Stomach (tissue), 9 donors: Measurements from ENCODE around the gene ATP23. TPM values are rescaled to one million over a fixed set of nuclear protein-coding genes. Genes with fewer than 3 reads are reported as not detected.

Experiments
- DNase-seq, 2 donors: peaks; one replicate each; pipeline versions ENCODE4 v3.0.0 to v3.0.0-alpha.2; 2013 to 2019
- H3K27ac ChIP-seq, 5 donors: fragments of 200-600 bp in 4 of 5; sonication (generic) in 4 of 5; one replicate each; pipeline ENCODE4 v1.5.1; 2013 to 2019; ENCODE audit warnings: mild to moderate bottlenecking in 1 of 5, moderate library complexity in 1 of 5
- H3K27me3 ChIP-seq, 3 donors: fragments of 200-600 bp; sonication (generic); one replicate each; pipeline ENCODE4 v1.5.1; 2017 to 2019; ENCODE audit warnings: mixed run types in 1 of 3
- H3K36me3 ChIP-seq, 4 donors: fragments of 200-600 bp; sonication (generic); 1 replicate in 3 of 4; 2 replicates in 1 of 4; pipeline ENCODE4 v1.5.1; 2016 to 2019
- H3K4me1 ChIP-seq, 4 donors: fragments of 200-600 bp; sonication (generic); one replicate each; pipeline ENCODE4 v1.5.1; 2016 to 2019
- H3K4me3 ChIP-seq, 4 donors: fragments of 200-600 bp; sonication (generic) in 3 of 4; one replicate each; pipeline ENCODE4 v1.5.1; 2016 to 2019; ENCODE audit warnings: mild to moderate bottlenecking in 1 of 4
- H3K9me3 ChIP-seq, 4 donors: fragments of 200-600 bp; sonication (generic); one replicate each; pipeline ENCODE4 v1.5.1; 2016 to 2019
- EP300 ChIP-seq: sonication (generic); formaldehyde crosslinking; IDR thresholded peaks from one replicate; pipeline ENCODE4 v1.6.1; 2017; ENCODE audit warnings: antibody characterized with exemption
- POLR2A ChIP-seq, 4 donors: fragments of 450-650 bp; IDR thresholded peaks; one replicate each; pipeline ENCODE4 v1.6.1; 2016; ENCODE audit warnings: antibody characterized with exemption in 4 of 4, control low read depth in 2 of 4, mild to moderate bottlenecking in 1 of 4, moderate library complexity in 1 of 4
- POLR2AphosphoS5 ChIP-seq, 3 donors: sonication (generic); formaldehyde crosslinking; IDR thresholded peaks; one replicate each; pipeline ENCODE4 v1.6.1; 2016; ENCODE audit warnings: antibody characterized with exemption in 3 of 3
- WGBS, 5 donors: extraction: QIAGEN DNeasy Blood & Tissue Kit in 3 of 5; methylation state at CpG; one replicate each; pipeline versions ENCODE4 v1.1.5 to v1.1.7; 2013 to 2018; 5-methylcytosine and 5-hydroxymethylcytosine counted together
- intact Hi-C: fragments of 100-400 bp; cut with DNase I; formaldehyde crosslinking; loops from one replicate; pipeline ENCODE4 v1.15.1; 2023; ENCODE audit warnings: low total_unique reads
- polyA plus RNA-seq, 3 donors: library from polyadenylated mRNA; stranded (reverse); fragments of 200-250 nt; gene quantifications; one replicate each; pipeline ENCODE4 v1.2.3, GENCODE V29; 2013
- total RNA-seq, 5 donors: library from RNA; depleted of rRNA; stranded (reverse); fragments of >200 nt; gene quantifications; one replicate each; pipeline versions ENCODE4 v1.1.0 to v1.2.3, GENCODE V29; 2014 to 2016
- TF ChIP-seq, protein P1 (sequence below), 7 experiments: fragments of 450-650 bp in 4 of 7; fragments of 200-600 bp in 3 of 7; sonication (generic) in 3 of 7; IDR thresholded peaks; one replicate each; pipeline ENCODE4 v1.5.1; 2016 to 2019; ENCODE audit warnings: antibody characterized with exemption in 7 of 7, control low read depth in 2 of 7, mild to moderate bottlenecking in 1 of 7
- donor health status: healthy with polysubstance abuse.
- donor health status: Bipolar disorder and iron deficiency.
- donor health status: healthy.

ATP23 gene
- total and polyA plus RNA-seq, 8 donors: 4.1 to 18.0 (median 6.9) TPM

DNA sequence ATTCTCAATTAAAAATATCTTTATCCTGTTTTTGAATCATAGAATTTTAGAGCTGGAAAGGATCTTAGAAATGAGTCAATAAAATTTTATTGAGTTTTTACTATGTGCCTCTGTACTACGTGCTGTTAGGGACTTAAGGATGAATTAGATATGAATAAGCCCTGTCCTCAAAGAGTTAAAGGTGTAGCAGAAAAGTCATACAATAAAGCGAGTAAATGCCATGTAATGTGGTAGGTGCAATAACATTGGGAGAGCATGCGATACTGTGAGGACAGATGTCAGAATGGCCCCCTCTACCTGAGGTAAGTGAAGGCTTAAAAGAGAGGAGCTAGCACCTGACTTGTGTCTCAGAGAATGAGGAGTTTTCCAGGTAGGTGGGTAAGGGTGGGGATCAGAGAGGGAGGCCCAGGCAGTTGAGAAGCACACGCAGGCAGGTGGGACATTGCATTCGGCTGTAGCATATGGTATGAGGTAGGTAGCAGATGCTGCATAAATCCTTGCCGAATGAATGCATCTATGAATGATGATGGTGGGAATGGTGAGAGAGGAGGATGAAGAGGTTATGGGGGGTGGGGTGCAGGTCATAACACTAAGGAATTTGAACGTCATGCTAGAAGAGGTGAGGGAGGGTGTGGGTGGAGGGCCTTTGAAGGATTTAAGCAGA, 35.4 kb upstream of the ATP23 start:
- intact Hi-C loops: no loop called here
- 69 to 73% (median 71%) methylated on average over 7 of the region's 7 CpGs for WGBS, 5 donors
- Histone ChIP-seq H3K27me3 (no peaks in the 10 kb centered on the region), H3K27ac (no peak overlapping the region), H3K36me3 (no peaks in the 10 kb centered on the region), H3K4me3 (no peak overlapping the region), H3K4me1 (peaks cover 4 to 12% (median 8%) of the 10 kb centered on the region in 4 donors), H3K9me3 (no peaks in the 10 kb centered on the region)
- TF ChIP-seq, protein P1, sequence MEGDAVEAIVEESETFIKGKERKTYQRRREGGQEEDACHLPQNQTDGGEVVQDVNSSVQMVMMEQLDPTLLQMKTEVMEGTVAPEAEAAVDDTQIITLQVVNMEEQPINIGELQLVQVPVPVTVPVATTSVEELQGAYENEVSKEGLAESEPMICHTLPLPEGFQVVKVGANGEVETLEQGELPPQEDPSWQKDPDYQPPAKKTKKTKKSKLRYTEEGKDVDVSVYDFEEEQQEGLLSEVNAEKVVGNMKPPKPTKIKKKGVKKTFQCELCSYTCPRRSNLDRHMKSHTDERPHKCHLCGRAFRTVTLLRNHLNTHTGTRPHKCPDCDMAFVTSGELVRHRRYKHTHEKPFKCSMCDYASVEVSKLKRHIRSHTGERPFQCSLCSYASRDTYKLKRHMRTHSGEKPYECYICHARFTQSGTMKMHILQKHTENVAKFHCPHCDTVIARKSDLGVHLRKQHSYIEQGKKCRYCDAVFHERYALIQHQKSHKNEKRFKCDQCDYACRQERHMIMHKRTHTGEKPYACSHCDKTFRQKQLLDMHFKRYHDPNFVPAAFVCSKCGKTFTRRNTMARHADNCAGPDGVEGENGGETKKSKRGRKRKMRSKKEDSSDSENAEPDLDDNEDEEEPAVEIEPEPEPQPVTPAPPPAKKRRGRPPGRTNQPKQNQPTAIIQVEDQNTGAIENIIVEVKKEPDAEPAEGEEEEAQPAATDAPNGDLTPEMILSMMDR (IDR thresholded peaks at IDR 0.05): no peak
- no peak for TF ChIP-seq EP300
- no peak for TF ChIP-seq POLR2A (IDR thresholded peaks at IDR 0.05)
- no peak for TF ChIP-seq POLR2AphosphoS5 (IDR thresholded peaks at IDR 0.05)
- no peak for DNase-seq

DNA sequence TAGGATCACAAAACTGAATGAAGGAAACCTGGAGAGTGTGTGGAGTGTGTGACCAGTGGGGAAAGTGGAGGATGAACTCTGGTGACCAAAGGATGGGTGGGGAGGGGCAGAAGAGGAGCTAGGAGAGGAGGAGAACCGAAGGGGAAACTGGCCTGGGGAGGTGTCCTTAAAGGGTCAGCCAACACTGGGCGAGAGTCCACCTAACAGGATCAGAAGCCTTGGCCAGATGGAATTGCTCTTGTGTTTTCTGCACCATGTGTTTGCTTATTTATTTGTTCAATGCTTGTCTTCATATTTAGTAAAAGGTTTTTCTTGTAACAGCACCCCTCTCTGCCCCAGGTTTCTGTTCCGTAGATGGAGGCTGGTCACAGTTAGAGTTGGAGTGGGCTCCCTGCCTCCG, 34.5 kb upstream of the ATP23 start:
- H3K27me3 ChIP-seq: no peaks in the 10 kb centered on the region
- no peak overlapping the region for H3K27ac ChIP-seq
- intact Hi-C loops: no loop called here
- TF ChIP-seq, protein P1 (IDR thresholded peaks at IDR 0.05): no peak
- TF ChIP-seq EP300: no peak
- TF ChIP-seq POLR2A (IDR thresholded peaks at IDR 0.05): no peak
- no peak for TF ChIP-seq POLR2AphosphoS5 (IDR thresholded peaks at IDR 0.05)
- H3K4me3 ChIP-seq: no peak overlapping the region
- no peaks in the 10 kb centered on the region for H3K9me3 ChIP-seq
- H3K4me1 ChIP-seq: peaks cover 4 to 12% (median 8%) of the 10 kb centered on the region in 4 donors
- 53 to 73% (median 67%) methylated on average over 4 of the region's 4 CpGs for WGBS, 5 donors
- no peak for DNase-seq
- H3K36me3 ChIP-seq: no peaks in the 10 kb centered on the region

DNA sequence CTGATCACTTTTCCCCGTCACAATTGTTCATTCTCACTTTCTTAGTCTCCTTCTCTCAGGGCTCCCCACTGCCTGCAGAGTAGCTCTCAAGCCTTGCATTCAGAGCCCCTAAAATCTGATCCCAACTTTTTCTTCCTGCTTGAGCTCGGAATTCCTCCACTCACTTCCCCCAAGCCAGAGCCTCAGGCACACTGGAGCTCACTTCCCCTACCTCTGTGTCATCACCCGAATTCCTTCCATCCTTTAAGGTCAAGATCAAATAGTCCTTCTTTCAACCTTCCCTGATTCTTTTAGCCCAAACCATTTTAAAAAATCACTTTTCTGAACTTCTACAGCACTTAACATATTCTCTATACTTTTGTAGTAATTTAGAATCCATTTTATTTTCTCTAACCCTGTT, 34.1 kb upstream of the ATP23 start:
- intact Hi-C loops: no loop called here
- WGBS, 5 donors: 42 to 61% (median 46%) methylated on average over 3 of the region's 3 CpGs
- Histone ChIP-seq H3K27ac (no peak overlapping the region), H3K4me1 (peaks cover 4 to 12% (median 8%) of the 10 kb centered on the region in 4 donors), H3K36me3 (no peaks in the 10 kb centered on the region), H3K4me3 (no peak overlapping the region), H3K27me3 (no peaks in the 10 kb centered on the region), H3K9me3 (no peaks in the 10 kb centered on the region)
- no peak for DNase-seq
- TF ChIP-seq POLR2A (IDR thresholded peaks at IDR 0.05): no peak
- no peak for TF ChIP-seq EP300
- TF ChIP-seq POLR2AphosphoS5 (IDR thresholded peaks at IDR 0.05): no peak
- TF ChIP-seq, protein P1 (IDR thresholded peaks at IDR 0.05): no peak

DNA sequence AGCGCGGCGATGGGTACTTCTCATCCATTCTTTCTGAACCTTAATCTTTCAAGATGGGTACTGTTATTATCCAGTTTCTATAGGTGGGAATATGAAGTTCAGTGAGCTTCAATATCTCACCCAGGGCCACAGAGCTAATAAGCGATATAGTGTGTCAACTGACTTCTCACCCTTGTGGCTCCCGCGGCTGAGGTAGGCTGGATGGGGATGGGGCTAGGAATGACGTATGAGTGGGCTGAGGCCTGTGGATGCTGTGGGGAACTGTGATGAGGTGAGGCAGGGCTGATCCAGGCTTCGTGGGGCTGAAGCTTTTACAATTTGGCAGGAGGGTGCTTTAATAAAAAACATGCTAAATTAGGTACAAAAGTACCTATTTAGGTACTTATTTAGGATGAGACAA, 32.9 kb upstream of the ATP23 start:
- intact Hi-C loops: no loop called here
- no peak overlapping the region for H3K4me3 ChIP-seq
- no peaks in the 10 kb centered on the region for H3K9me3 ChIP-seq
- no peak overlapping the region for H3K27ac ChIP-seq
- 71 to 87% (median 74%) methylated on average over 8 of the region's 8 CpGs for WGBS, 5 donors
- H3K27me3 ChIP-seq: no peaks in the 10 kb centered on the region
- DNase-seq: no peak
- H3K4me1 ChIP-seq: peaks cover 4 to 12% (median 8%) of the 10 kb centered on the region in 4 donors
- TF ChIP-seq EP300 (no peak), POLR2A (IDR thresholded peaks at IDR 0.05) (no peak), POLR2AphosphoS5 (IDR thresholded peaks at IDR 0.05) (no peak)
- TF ChIP-seq, protein P1 (IDR thresholded peaks at IDR 0.05): no peak
- H3K36me3 ChIP-seq: no peaks in the 10 kb centered on the region
